Gastrocnemius medialis (tissue), 4 donors: Measurements from ENCODE around the gene C7orf25.
"Not testable (repeated sequence)": the region's sequence is repeated elsewhere in the genome, so short reads cannot be mapped to it uniquely, and the experiment has no call there.

Source experiments
- CTCF ChIP-seq, 5 experiments: fragments of 450-650 bp in 3 of 5; fragments of 200-600 bp in 2 of 5; sonication (generic) in 2 of 5; IDR thresholded peaks in 4 of 5; conservative IDR thresholded peaks in 1 of 5; 1 replicate in 4 of 5; 2 replicates in 1 of 5; pipeline ENCODE4 v1.5.1; 2016 to 2019; ENCODE audit warnings: antibody characterized with exemption in 5 of 5, mild to moderate bottlenecking in 3 of 5, moderate library complexity in 3 of 5
- POLR2A ChIP-seq, 2 donors: fragments of 450-650 bp; IDR thresholded peaks; one replicate each; pipeline ENCODE4 v1.6.1; 2017; ENCODE audit warnings: antibody characterized with exemption in 2 of 2, mild to moderate bottlenecking in 2 of 2, moderate library complexity in 2 of 2

- not testable (repeated sequence) for TF ChIP-seq CTCF (IDR thresholded peaks at IDR 0.05 in 4 of 5, conservative IDR thresholded peaks at IDR 0.05 in 1 of 5); POLR2A (IDR thresholded peaks at IDR 0.05)
Measured at GRCh38 chr7:42885183-42885582, 26.7 kb downstream of the C7orf25 start.
